Esophagus (tissue), 2 donors: Measurements from ENCODE around the gene ACTL6A. TPM values are rescaled to one million over a fixed set of nuclear protein-coding genes. Genes with fewer than 3 reads are reported as not detected.

Source experiments
- H3K27ac ChIP-seq, 2 donors: one replicate each; pipeline ENCODE4 v1.5.1; 2013; ENCODE audit warnings: low read depth in 2 of 2, mild to moderate bottlenecking in 2 of 2, inconsistent platforms in 1 of 2, low read length in 1 of 2, moderate library complexity in 1 of 2
- H3K27me3 ChIP-seq, 2 donors: one replicate each; pipeline ENCODE4 v1.6.1; 2013; ENCODE audit warnings: low read length in 2 of 2, control low read depth in 1 of 2, mild to moderate bottlenecking in 1 of 2; ENCODE audit not compliant: insufficient read depth in 2 of 2, control insufficient read depth in 1 of 2
- H3K36me3 ChIP-seq, 2 donors: one replicate each; pipeline ENCODE4 v1.6.1; 2013; ENCODE audit warnings: low read length in 1 of 2; ENCODE audit not compliant: control insufficient read depth in 2 of 2, insufficient read depth in 2 of 2
- H3K4me1 ChIP-seq, 2 donors: one replicate each; pipeline ENCODE4 v1.6.1; 2013; ENCODE audit warnings: low read length in 1 of 2; ENCODE audit not compliant: control insufficient read depth in 2 of 2, insufficient read depth in 2 of 2
- H3K4me3 ChIP-seq, 2 donors: one replicate each; pipeline ENCODE4 v1.5.1; 2013; ENCODE audit warnings: low read length in 2 of 2, mild to moderate bottlenecking in 2 of 2, low read depth in 1 of 2, moderate library complexity in 1 of 2
- H3K9me3 ChIP-seq, 2 donors: one replicate each; pipeline ENCODE4 v1.6.1; 2013; ENCODE audit warnings: mild to moderate bottlenecking in 2 of 2, low read depth in 1 of 2, low read length in 1 of 2, moderate library complexity in 1 of 2; ENCODE audit not compliant: control insufficient read depth in 2 of 2, insufficient read depth in 1 of 2
- WGBS, 2 donors: extraction: QIAGEN DNeasy Blood & Tissue Kit; methylation state at CpG; one replicate each; pipeline ENCODE4 v1.1.7; 2013; 5-methylcytosine and 5-hydroxymethylcytosine counted together
- polyA plus RNA-seq, 2 donors: library from polyadenylated mRNA; stranded (reverse); fragments of 200-250 nt; gene quantifications; one replicate each; pipeline ENCODE4 v1.2.3, GENCODE V29; 2013
- donor health status: healthy with polysubstance abuse.
- donor health status: Bipolar disorder and iron deficiency.

ACTL6A gene
- polyA plus RNA-seq, 2 donors, result 36.5 to 71.5 TPM

GRCh38 chr3:179580992-179581391 is 18.3 kb downstream of the ACTL6A start:
- no peaks in the 10 kb centered on the region for H3K4me1 ChIP-seq
- H3K9me3 ChIP-seq, result no peaks in the 10 kb centered on the region
- H3K27ac ChIP-seq, result no peak overlapping the region
- H3K4me3 ChIP-seq, result no peak overlapping the region
- 94 to 99% methylated on average over 1 of the region's 1 CpG for WGBS, 2 donors
- H3K27me3 ChIP-seq, result no peaks in the 10 kb centered on the region
- H3K36me3 ChIP-seq, result peaks cover 3 to 10% of the 10 kb centered on the region in 2 donors

- Histone ChIP-seq H3K9me3 (no peaks in the 10 kb centered on the region), H3K4me3 (no peak overlapping the region), H3K27me3 (no peaks in the 10 kb centered on the region), H3K27ac (no peak overlapping the region), H3K36me3 (peaks cover 1 to 3% of the 10 kb centered on the region in 2 donors), H3K4me1 (no peaks in the 10 kb centered on the region)
Measured at GRCh38 chr3:179589143-179589542, 26.4 kb downstream of the ACTL6A start.

- no peaks in the 10 kb centered on the region for H3K4me1 ChIP-seq
- H3K27me3 ChIP-seq, result no peaks in the 10 kb centered on the region
- 70 to 83% methylated on average over 2 of the region's 2 CpGs for WGBS, 2 donors
- no peak overlapping the region for H3K27ac ChIP-seq
- H3K36me3 ChIP-seq, result peaks cover 0 to 3% of the 10 kb centered on the region in 2 donors
- no peaks in the 10 kb centered on the region for H3K9me3 ChIP-seq
- no peak overlapping the region for H3K4me3 ChIP-seq
Measured at GRCh38 chr3:179590669-179591068, 27.9 kb downstream of the ACTL6A start.

- Histone ChIP-seq H3K4me3 (no peak overlapping the region), H3K27me3 (no peaks in the 10 kb centered on the region), H3K36me3 (peaks cover 0 to 3% of the 10 kb centered on the region in 2 donors), H3K9me3 (no peaks in the 10 kb centered on the region), H3K4me1 (no peaks in the 10 kb centered on the region), H3K27ac (no peak overlapping the region)
- WGBS, 2 donors, result 78 to 82% methylated on average over 1 of the region's 1 CpG
Measured at GRCh38 chr3:179591313-179591712, 28.6 kb downstream of the ACTL6A start.

GRCh38 chr3:179599531-179599930 is 36.8 kb downstream of the ACTL6A start:
- no peak overlapping the region for H3K4me3 ChIP-seq
- no peaks in the 10 kb centered on the region for H3K27me3 ChIP-seq
- H3K27ac ChIP-seq, result no peak overlapping the region
- no peaks in the 10 kb centered on the region for H3K4me1 ChIP-seq
- WGBS, 2 donors, result 84 to 89% methylated on average over 4 of the region's 4 CpGs
- no peaks in the 10 kb centered on the region for H3K9me3 ChIP-seq
- peaks cover 5 to 7% of the 10 kb centered on the region in 2 donors for H3K36me3 ChIP-seq

GRCh38 chr3:179603321-179603720 is 40.6 kb downstream of the ACTL6A start:
- no peaks in the 10 kb centered on the region for H3K27me3 ChIP-seq
- 78 to 80% methylated on average over 4 of the region's 4 CpGs for WGBS, 2 donors
- H3K4me3 ChIP-seq, result no peak overlapping the region
- peaks cover 3 to 5% of the 10 kb centered on the region in 2 donors for H3K36me3 ChIP-seq
- H3K4me1 ChIP-seq, result peaks cover 0 to 3% of the 10 kb centered on the region in 2 donors
- H3K9me3 ChIP-seq, result no peaks in the 10 kb centered on the region
- no peak overlapping the region for H3K27ac ChIP-seq

GRCh38 chr3:179603831-179604230 is 41.1 kb downstream of the ACTL6A start:
- H3K9me3 ChIP-seq, result no peaks in the 10 kb centered on the region
- H3K36me3 ChIP-seq, result peaks cover 3 to 5% of the 10 kb centered on the region in 2 donors
- 0 to 1% methylated on average over 3 of the region's 3 CpGs for WGBS, 2 donors
- H3K27me3 ChIP-seq, result no peaks in the 10 kb centered on the region
- peaks cover 0 to 3% of the 10 kb centered on the region in 2 donors for H3K4me1 ChIP-seq
- peak overlapping the region; percentile 84 to 96 for H3K27ac ChIP-seq
- H3K4me3 ChIP-seq, result peak overlapping the region; percentile 88 to 96

GRCh38 chr3:179604321-179605078 is 41.8 kb downstream of the ACTL6A start, which contains the start of the genes MRPL47 and NDUFB5:
Gene MRPL47, minus strand, starts transcription at chr3:179604638. Its CDS starts 14 bp downstream, at chr3:179604624.
Gene NDUFB5, plus strand, starts transcription at chr3:179604794. Its CDS starts 22 bp downstream, at chr3:179604816.
- H3K36me3 ChIP-seq, result peaks cover 3 to 5% of the 10 kb centered on the region in 2 donors
- peak within 1 kb of the TSS; percentile 88 to 96 for H3K4me3 ChIP-seq
- peaks cover 0 to 3% of the 10 kb centered on the region in 2 donors for H3K4me1 ChIP-seq
- H3K9me3 ChIP-seq, result no peaks in the 10 kb centered on the region
- 0% methylated on average over 45 of the region's 45 CpGs for WGBS, 2 donors
- H3K27ac ChIP-seq, result peak within 1 kb of the TSS; percentile 85 to 96
- H3K27me3 ChIP-seq, result no peaks in the 10 kb centered on the region

- 85 to 91% methylated on average over 4 of the region's 4 CpGs for WGBS, 2 donors
- Histone ChIP-seq H3K27me3 (no peaks in the 10 kb centered on the region), H3K4me1 (peaks cover 0 to 3% of the 10 kb centered on the region in 2 donors)
Measured at GRCh38 chr3:179606534-179607085, 43.9 kb downstream of the ACTL6A start.

More at GRCh38 chr3:179606534-179607085, 43.9 kb downstream of the ACTL6A start:
- Histone ChIP-seq H3K27ac (no peak overlapping the region), H3K4me3 (no peak overlapping the region), H3K36me3 (no peaks in the 10 kb centered on the region), H3K9me3 (no peaks in the 10 kb centered on the region)
